Ishikawa (cell line): ENCODE results near the gene AKNA.

Source experiments
- CEBPB ChIP-seq: IDR thresholded peaks from 2 replicates; pipeline ENCODE4 v1.6.1; 2012
- CREB1 ChIP-seq: IDR thresholded peaks from 2 replicates; pipeline ENCODE4 v1.6.1; 2012; ENCODE audit warnings: low read depth
- EGR1 ChIP-seq: IDR thresholded peaks from 2 replicates; pipeline ENCODE4 v1.6.1; 2012
- EP300 ChIP-seq: IDR thresholded peaks from 2 replicates; pipeline ENCODE4 v1.6.1; 2012; ENCODE audit warnings: borderline replicate concordance
- FOXM1 ChIP-seq: IDR thresholded peaks from 2 replicates; pipeline ENCODE4 v1.6.1; 2012; ENCODE audit warnings: low read depth, borderline replicate concordance
- NFIC ChIP-seq: IDR thresholded peaks from 2 replicates; pipeline ENCODE4 v1.6.1; 2012
- RAD21 ChIP-seq: IDR thresholded peaks from 2 replicates; pipeline ENCODE4 v1.6.1; 2012; ENCODE audit warnings: low read depth
- TAF1 ChIP-seq: IDR thresholded peaks from 2 replicates; pipeline ENCODE4 v1.6.1; 2012; ENCODE audit warnings: low read depth, mild to moderate bottlenecking
- TCF12 ChIP-seq: IDR thresholded peaks from 2 replicates; pipeline ENCODE4 v1.6.1; 2012; ENCODE audit warnings: low read depth
- TEAD4 ChIP-seq: IDR thresholded peaks from 2 replicates; pipeline ENCODE4 v1.6.1; 2012
- YY1 ChIP-seq: IDR thresholded peaks from 2 replicates; pipeline ENCODE4 v1.6.1; 2012; ENCODE audit warnings: low read depth
- ZBTB7A ChIP-seq: IDR thresholded peaks from 2 replicates; pipeline ENCODE4 v1.6.1; 2012; ENCODE audit warnings: low read depth
- TF ChIP-seq, protein P1 (sequence below): IDR thresholded peaks from 2 replicates; pipeline ENCODE4 v1.6.1; 2012
- TF ChIP-seq, protein P2 (sequence below): IDR thresholded peaks from 2 replicates; pipeline ENCODE4 v1.6.1; 2012; ENCODE audit warnings: low read depth, mild to moderate bottlenecking
- TF ChIP-seq, protein P3 (sequence below): IDR thresholded peaks from 2 replicates; pipeline ENCODE4 v1.6.1; 2012

AKNA gene

DNA sequence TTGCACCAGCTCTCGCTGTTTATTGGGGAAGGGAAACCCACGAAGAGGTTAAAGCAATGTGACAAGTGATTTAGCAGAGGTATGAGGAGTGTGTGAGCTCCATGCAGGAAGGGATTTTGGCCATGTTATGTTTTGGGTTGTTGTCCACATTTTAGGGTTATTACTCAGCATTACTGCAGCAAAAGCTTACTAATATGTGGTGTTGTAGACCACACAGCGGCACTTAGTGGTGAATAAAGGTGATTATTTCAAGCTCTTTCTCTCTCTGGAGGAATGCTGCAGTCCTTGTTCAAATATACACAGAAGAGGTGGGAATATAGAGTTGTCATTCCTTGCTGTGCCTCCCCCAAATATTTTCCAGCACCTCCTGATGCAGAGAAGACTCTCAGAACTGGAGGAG lies 29.7 kb upstream of the AKNA start:
- TF ChIP-seq TCF12 (no peak), TEAD4 (no peak), EP300 (no peak), ZBTB7A (no peak), CEBPB (no peak), EGR1 (no peak), NFIC (no peak), FOXM1 (no peak), CREB1 (no peak), YY1 (no peak), RAD21 (no peak), TAF1 (no peak)
- TF ChIP-seq, protein P1, sequence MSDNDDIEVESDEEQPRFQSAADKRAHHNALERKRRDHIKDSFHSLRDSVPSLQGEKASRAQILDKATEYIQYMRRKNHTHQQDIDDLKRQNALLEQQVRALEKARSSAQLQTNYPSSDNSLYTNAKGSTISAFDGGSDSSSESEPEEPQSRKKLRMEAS: no peak
- TF ChIP-seq, protein P2, sequence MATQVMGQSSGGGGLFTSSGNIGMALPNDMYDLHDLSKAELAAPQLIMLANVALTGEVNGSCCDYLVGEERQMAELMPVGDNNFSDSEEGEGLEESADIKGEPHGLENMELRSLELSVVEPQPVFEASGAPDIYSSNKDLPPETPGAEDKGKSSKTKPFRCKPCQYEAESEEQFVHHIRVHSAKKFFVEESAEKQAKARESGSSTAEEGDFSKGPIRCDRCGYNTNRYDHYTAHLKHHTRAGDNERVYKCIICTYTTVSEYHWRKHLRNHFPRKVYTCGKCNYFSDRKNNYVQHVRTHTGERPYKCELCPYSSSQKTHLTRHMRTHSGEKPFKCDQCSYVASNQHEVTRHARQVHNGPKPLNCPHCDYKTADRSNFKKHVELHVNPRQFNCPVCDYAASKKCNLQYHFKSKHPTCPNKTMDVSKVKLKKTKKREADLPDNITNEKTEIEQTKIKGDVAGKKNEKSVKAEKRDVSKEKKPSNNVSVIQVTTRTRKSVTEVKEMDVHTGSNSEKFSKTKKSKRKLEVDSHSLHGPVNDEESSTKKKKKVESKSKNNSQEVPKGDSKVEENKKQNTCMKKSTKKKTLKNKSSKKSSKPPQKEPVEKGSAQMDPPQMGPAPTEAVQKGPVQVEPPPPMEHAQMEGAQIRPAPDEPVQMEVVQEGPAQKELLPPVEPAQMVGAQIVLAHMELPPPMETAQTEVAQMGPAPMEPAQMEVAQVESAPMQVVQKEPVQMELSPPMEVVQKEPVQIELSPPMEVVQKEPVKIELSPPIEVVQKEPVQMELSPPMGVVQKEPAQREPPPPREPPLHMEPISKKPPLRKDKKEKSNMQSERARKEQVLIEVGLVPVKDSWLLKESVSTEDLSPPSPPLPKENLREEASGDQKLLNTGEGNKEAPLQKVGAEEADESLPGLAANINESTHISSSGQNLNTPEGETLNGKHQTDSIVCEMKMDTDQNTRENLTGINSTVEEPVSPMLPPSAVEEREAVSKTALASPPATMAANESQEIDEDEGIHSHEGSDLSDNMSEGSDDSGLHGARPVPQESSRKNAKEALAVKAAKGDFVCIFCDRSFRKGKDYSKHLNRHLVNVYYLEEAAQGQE: no peak
- TF ChIP-seq, protein P3, sequence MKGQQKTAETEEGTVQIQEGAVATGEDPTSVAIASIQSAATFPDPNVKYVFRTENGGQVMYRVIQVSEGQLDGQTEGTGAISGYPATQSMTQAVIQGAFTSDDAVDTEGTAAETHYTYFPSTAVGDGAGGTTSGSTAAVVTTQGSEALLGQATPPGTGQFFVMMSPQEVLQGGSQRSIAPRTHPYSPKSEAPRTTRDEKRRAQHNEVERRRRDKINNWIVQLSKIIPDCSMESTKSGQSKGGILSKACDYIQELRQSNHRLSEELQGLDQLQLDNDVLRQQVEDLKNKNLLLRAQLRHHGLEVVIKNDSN: no peak

DNA sequence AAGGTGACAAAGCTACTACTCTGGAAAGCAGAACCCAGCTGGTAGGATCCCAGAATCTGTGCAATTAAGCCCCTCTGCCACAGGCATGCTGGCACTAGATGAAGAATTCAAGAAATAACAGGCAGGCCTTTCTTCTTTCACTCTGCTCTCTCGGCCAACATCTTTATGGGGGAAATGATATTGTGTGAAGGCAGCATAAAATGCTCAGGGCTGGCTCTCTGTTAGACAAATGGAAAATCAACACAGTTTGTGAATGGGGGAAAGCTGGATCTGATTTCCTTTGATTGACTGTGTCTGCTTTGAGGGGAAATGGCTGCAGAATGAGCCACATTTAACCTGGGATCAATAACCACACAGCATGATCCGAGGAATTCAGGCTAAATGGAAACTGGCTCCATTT lies 29.1 kb upstream of the AKNA start:
- no peak for TF ChIP-seq TEAD4
- no peak for TF ChIP-seq EGR1
- no peak for TF ChIP-seq CEBPB
- no peak for TF ChIP-seq CREB1
- TF ChIP-seq, protein P1: no peak
- TF ChIP-seq, protein P2: no peak
- TF ChIP-seq TAF1: no peak
- no peak for TF ChIP-seq EP300
- TF ChIP-seq FOXM1: no peak

DNA sequence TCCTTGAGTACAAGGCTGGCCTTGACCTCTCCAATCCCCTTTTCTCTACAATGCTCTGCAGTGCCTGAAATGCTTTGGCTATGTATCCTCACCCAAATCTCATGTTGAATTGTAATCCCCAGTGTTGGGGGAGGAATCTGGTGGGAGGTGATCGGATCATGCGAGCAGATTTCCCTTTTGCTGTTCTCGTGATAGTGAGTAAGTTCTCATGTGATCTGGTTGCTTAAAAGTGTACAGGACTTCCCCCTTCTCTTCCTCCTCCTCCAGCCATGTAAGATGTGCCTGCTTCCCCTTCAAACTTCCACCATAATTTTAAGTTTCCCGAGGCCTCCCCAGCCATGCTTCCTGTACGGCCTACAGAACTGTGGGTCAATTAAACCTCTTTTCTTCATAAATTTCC lies 28.5 kb upstream of the AKNA start:
- TF ChIP-seq TAF1: no peak
- TF ChIP-seq, protein P3: no peak
- TF ChIP-seq CEBPB: no peak
- no peak for TF ChIP-seq EGR1
- TF ChIP-seq, protein P2: no peak
- TF ChIP-seq CREB1: no peak
- TF ChIP-seq ZBTB7A: no peak
- TF ChIP-seq FOXM1: no peak
- TF ChIP-seq TCF12: no peak
- TF ChIP-seq YY1: no peak

DNA sequence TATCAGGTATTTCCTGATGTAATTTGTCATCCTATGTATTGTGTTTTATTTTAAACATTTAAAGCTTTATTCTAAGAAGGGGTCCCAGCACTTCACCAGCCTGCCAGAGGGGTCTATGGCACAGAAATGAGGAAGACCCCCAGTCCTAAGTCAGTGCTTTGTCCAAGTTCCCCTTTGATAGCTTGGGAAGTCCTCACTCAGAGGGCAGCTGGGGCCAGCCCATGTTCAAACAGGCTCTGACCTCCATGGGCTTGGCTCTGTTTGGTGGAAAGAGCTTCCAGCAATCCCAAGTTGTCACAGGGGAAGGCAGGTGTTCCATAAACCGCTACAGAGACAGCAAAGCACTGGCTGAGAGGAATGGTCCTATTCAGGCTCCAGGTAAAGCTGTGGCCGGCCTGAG lies 26.6 kb upstream of the AKNA start:
- TF ChIP-seq NFIC (no peak), EP300 (no peak), TCF12 (no peak), EGR1 (no peak), TAF1 (no peak), TEAD4 (no peak), RAD21 (no peak), FOXM1 (no peak), YY1 (no peak), CREB1 (no peak), CEBPB (no peak)
- TF ChIP-seq, protein P2: no peak
- TF ChIP-seq, protein P3: no peak
